Right kidney (tissue), 1 donor: ENCODE results near the gene HOTAIR.

Experiments used
- DNase-seq: peaks from one replicate; pipeline ENCODE4 v3.0.0-alpha.2; 2016

Gene HOTAIR

DNA sequence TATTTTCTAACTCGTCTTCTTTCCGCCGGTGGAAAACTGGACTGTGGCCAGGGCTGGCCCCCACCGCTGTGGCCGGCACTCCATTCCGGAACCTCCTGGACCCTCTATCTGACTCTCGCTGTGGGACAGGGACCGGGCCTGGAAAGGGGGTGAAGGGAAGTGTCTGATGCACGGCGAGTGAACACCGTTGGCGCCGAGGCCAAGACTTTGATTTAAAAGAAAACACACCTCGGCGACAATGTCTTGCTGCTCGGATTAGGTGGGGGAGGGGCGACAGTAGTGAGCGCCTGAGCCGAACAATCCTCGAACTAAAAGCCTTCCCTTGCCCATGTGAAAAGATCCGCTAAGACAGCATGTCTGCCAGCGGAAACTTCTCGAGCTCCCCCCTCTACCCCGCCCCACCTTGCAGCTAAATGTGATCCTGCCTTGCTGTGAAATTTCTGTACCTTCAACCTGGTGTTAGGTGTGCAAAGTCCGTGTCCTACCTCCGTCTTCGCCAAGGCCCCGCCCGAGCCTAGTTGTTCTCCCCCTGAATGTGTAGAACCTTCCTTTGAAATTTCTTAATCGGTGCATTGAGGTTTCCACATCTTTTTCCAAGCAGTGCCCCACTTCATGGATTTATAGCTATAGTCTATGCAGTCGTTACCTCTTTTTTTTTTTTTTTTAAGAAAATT, 862 bp upstream of the HOTAIR start:
- peak; percentile 67 for DNase-seq

DNA sequence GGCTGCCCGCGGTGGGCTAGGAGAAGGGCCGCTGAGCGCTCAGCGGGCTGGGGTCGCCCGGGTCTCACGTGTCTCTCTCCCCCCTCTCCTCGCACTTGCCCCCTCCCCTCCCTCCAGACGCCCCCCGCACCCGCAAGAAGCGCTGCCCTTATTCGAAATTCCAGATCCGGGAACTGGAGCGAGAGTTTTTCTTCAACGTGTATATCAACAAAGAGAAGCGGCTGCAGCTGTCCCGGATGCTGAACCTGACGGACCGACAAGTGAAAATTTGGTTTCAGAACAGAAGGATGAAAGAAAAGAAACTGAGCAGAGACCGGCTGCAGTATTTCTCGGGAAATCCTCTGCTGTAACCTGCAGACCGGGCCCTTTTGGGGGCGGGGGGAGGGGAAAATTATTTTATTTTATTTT, 314 bp upstream of the HOTAIR start:
- DNase-seq = no peak

- peak; percentile 86 for DNase-seq
Observed at GRCh38 chr12:53973236-53974042, 1.3 kb downstream of the HOTAIR start.

DNA sequence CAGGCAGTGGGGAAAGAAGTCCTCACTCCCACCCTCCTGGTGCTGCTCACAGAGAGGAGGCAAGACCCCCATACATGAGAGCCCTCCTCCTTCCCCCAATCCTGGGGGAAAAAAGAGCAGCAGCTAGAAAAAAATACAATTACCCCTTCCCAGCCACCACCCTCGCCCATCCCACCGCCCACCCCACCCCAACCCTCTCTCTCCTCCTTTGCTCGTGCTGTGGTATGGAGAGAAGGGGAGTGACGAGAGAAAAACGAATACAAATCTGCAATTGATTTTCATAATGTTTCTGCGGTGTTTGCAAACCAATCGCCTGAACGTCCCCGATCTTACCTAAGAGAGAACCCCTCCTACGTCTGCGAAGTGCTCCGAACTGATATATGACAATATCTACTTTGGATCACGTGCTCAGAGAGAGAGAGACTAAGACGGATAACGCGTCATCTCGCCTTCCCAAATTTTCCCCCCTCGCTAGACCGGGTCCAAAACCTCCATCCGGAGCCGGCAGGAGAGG, 2.0 kb downstream of the HOTAIR start, which contains the start of gene HOXC11:
Gene HOXC11, plus strand, starts transcription at position 405 of the 514 bp plus-strand sequence. CDS start 116 bp downstream, outside the sequence.
- no peak for DNase-seq

- no peak for DNase-seq
Observed at GRCh38 chr12:53972152-53972702, 2.5 kb downstream of the HOTAIR start.

- no peak for DNase-seq
Observed at GRCh38 chr12:53971686-53972085, 3.1 kb downstream of the HOTAIR start.

DNA sequence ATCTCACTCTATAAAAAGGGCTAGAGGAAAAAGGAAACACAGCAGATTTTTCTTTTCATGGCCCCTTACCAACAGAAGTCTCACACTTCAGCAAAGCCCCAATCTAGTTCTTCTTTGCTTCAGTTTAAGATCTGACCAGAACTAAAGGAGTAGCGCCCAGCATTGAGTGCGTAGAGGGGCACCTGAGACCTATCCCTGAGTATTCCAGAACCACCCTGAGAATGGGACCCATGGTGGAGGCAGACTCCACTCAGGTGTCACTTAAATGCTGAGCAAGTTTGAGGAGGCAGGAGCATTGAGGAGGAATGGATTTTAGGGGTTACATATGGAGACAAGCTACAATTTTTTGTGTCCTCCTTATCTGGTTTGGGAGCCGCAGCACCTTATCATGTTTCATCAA, 3.6 kb downstream of the HOTAIR start:
- no peak for DNase-seq

DNA sequence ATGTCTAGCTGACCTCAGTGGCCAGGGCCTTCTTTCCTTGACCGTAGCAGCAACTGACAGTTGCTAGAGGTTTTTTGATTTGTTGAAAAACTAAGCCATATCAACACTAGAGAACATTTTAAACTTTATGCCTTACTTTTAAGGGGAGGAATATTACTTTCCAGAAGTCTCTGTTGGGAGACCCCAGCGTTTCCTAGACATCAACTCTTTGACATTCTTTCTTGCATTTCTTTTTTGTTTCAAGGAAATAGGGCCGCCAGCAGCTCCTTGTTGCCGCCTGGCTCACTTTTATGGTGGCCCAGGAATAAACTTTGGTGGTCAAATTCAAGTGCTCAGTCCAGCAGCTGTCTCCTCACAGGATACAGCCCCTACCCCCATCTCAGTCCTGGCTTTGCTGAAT, 4.3 kb downstream of the HOTAIR start:
- DNase-seq = no peak

DNA sequence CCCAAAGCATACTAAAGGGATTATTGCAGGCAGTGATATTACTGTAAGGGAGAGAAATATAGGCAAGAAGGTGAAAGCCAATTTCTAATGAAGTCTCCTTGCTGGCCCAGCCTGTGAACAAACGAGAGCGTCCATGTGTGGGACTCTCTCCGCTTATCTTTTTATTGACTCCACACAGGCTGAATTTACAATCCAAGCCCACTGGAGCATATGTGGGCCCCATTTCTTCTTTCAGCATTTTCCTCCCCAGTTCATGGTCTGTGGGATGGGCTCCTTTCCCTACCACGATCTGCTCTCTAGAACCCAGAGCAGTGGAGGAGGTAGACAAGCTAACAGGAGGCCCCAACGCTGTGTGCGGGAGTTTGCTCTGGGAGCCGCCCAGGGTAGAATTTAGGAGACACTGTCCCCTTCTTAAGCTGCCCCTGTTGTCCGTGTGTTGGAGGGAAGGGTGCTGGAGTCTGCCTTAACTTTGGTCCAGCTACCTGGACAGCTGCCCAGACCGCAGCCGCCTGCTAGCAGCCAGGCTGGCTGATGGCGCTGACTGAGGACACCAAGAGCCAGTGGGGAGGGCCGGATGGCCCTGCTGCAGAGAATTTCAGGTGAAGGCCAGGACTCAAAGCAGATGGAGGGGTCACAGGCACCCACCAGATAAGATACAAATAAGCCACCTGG, 5.0 kb downstream of the HOTAIR start:
- no peak for DNase-seq

GRCh38 chr12:53968214-53969127, 6.3 kb downstream of the HOTAIR start:
- no peak for DNase-seq

- DNase-seq = no peak
Observed at GRCh38 chr12:53967421-53967925, 7.3 kb downstream of the HOTAIR start.

DNA sequence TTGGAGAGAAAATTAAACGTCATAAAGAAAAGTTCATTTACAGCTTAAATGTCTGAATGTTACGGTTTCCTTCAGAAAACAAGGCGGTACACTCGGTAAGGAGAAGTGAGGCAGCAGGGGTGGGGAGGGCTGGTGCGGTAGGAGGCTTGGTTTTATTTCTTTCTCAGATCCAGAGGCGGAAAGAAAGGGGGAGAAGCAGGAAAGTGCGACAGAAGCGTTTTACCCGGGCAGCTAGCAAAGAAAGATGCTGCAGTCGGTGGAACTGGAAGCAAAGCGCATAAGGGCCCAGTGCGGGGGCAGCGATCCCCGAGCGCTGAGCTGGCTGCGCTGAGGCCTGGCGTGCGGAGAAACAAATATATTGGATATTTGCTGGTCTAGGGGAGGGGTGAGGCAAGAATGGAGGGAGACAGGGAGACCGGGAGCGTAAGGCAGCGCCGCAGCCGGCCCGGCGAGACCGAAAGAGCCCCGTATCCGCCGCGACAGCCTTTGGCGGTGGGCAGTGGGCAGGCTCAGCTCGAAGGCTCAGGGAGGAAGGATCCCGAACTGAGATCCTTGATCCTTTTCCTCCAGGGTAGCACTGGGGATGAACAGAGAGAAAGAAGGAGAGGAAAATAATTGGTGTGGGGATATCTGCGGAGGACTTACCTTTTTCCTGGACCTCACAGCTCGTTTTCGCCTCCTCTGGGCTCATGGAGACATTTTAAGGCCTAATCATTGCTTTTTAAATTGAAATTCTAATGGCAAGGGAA, 8.2 kb downstream of the HOTAIR start:
- peak; percentile 77 for DNase-seq

DNA sequence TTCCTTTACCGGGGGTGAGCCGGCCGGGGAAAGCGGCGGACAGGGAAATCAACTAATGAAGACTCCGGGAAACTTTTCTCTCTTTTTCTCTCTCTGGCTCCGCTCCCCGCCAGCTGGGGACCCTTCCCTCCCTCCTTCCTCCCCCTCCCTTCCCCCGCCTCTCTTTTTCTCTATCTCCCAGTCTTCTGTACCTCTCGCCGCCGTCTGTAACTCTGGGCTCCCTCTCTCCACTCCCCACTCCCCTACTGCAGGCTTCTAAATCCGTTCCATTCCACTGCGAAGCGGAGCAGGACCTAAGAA, 8.7 kb downstream of the HOTAIR start:
- DNase-seq = no peak

- peak; percentile 70 for DNase-seq
Observed at GRCh38 chr12:53965281-53966084, 9.3 kb downstream of the HOTAIR start.

DNA sequence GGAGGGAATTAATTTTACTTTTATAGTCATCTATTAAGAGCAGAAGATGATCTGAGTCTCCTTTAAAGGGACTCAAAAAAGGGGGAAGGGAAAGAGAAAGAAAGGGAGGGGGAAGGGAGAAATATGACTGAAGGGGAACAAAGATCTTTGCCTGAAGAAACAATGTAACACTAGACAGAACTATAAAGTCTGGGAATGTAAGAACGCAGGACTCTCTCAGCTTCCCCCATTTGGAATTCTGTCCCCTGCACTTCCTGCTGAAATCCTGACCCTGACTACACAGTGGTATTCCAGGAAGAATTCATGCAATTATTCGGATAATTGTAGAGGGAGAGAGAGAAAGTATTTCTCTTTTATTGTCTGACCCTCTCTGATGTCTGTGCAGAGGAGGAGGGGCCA, 10.4 kb downstream of the HOTAIR start:
- peak; percentile 44 for DNase-seq

DNA sequence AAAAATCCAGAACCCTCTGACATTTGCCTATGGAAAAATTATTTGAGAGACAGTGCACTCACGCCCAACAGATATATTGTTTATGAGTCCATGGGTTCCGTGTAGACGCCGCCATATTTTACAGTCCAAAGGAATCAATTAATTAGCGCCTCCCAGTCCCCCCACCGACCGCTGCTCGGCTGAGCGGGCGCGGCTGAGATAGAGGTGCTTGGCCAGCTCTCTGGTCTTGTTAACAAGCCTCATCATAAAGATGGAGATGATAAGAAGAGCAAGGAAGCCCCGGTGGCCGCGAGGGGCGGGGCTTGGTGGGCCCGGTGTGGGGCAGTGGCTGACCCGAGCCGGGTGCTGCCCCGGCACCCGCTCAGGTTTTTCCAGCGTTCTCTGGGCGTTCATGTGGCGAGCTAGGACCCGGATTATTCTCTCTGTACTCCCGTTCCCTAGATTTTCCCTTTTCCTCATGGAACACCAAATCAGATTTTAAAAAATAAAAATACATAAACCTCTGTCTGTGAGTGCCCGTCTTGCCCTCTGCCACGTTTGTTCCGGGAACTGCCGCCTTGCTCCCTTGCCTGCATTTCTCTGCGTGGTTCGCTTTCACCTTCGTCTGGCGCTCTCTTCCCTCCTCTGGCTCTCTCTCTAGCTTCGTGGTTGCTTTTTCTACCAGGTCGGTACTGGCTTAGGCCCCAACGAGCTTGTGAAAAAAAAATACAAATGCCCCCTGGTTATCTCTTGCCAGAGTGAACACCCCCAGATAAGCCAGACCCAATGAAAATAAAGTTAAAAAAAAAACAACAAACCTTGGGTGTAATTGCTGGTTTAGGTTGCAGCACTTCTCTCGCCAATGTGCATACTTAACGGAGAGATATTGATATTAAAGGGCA, 11.1 kb downstream of the HOTAIR start:
- peak; percentile 50 for DNase-seq

- DNase-seq = no peak
Observed at GRCh38 chr12:53963005-53963404, 11.7 kb downstream of the HOTAIR start.

DNA sequence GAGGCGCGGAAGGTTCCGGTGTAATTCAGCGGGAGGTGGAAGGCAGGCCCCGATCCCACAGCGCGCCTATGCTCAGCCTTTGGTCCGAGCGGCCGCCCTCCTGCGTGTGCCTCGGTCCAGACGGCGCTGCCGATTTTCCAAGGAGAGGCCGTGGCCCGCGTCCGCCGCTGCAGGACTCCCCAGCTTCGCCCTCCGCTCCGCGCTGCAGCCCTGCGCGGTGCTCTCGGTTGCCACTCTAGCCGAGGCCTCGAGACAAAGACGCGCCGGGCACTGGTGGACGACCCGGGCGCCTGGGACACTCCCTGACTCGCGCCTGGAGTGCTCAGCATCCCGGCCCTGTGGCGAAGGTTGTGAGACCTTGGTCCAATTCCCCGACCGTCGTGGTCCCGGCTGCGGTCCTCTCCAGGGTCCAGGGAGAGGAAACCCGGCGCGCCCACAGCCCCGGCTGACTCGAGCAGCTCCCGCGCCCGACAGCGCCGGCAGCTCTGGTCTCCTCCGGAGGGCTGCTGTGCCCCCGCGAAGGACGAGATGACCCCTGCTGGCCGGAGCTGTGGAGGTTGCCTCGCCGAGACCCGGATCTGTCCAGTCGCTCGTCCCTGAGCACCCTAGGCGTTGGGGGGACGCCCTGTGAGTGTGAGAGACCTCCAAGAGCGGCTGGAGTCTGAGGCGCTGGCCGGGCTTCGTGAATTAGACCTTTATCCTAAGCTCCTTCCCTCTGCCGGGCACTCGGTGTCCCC, 13.6 kb downstream of the HOTAIR start:
- peak; percentile 84 for DNase-seq
